GM12874 (cell line): ENCODE measurements around the gene RNF112.

Experiments
- CTCF ChIP-seq: IDR thresholded peaks from 2 replicates; pipeline ENCODE4 v1.5.1; 2011; ENCODE audit warnings: low read depth, mild to moderate bottlenecking, control low read depth, low read length, moderate library complexity; ENCODE audit not compliant: insufficient read depth

Gene RNF112

GRCh38 chr17:19370493-19370960, 40.5 kb upstream of the RNF112 start:
- no peak for TF ChIP-seq CTCF

GRCh38 chr17:19371259-19372010, 39.6 kb upstream of the RNF112 start:
- no peak for TF ChIP-seq CTCF

GRCh38 chr17:19372011-19372370, 39.0 kb upstream of the RNF112 start:
- no peak for TF ChIP-seq CTCF

- no peak for TF ChIP-seq CTCF
These were observed 38.6 kb upstream of the RNF112 start for GRCh38 chr17:19372439-19372838.

GRCh38 chr17:19372866-19373504, 38.0 kb upstream of the RNF112 start:
- TF ChIP-seq CTCF, result no peak

DNA sequence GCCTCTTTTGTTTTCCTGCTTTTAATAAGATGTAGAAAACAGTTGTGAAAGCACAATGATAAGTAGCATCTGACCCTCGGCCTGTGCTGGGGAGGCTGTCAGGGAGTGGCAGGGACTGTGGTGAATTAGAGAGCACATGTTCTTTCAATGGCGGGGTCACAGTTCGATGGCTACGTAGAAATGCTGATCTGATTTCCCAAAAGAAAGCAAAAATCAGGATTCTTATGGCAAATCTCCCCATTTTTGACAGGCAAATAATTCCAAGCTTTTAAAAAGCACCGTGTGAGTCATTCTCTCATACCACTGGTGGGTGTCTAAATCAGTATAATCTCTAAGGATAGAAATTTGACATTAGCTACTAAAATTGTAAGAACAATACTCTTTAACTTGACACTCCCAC, 36.9 kb upstream of the RNF112 start:
- TF ChIP-seq CTCF, result no peak

GRCh38 chr17:19375732-19376131, 35.3 kb upstream of the RNF112 start:
- TF ChIP-seq CTCF, result no peak
